Measurements from ENCODE around the gene CCN2. TPM values are rescaled to one million over a fixed set of nuclear protein-coding genes. Genes with fewer than 3 reads are reported as not detected.
A peak's percentile ranks its signal among the peaks of the same experiment; 100 is the strongest.

CCN2 gene
- total RNA-seq, 1 experiment from 2014 or later = 67.8 TPM

DNA sequence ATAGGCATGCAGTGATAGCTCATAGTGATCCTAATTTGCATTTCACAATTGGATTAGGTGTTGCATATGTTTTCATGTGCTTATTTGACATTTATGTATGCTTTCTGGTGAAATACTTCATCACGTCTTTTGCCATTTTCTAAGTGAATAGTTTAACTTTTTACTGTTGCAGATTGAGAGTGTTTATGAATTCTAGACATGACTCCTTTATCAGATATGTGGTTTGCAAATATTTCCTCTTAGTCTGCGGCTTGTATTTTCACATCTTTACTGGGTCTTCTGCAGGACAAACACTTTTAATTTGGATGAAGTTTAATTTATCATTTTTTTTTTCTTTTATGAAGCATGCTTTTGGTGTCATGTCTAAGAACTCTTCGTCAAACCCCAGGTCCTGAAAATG is 39.2 kb downstream of the CCN2 start:
- POLR2A ChIA-PET = no interaction called here
- peak overlapping the region; percentile 29 for H3K4me3 Mint-ChIP-seq
- peaks cover 98% of the 10 kb centered on the region for H3K36me3 Mint-ChIP-seq
- no peak for ATAC-seq
- TF ChIP-seq MYBL2 (CRISPR knock-in tag; IDR thresholded peaks at IDR 0.05) (no peak), NR2C2 (CRISPR knock-in tag; IDR thresholded peaks at IDR 0.05) (no peak), E2F1 (CRISPR knock-in tag; IDR thresholded peaks at IDR 0.05) (no peak), ARID4B (CRISPR knock-in tag; IDR thresholded peaks at IDR 0.05; ENCODE audit: borderline replicate concordance) (no peak), TEAD4 (CRISPR knock-in tag; IDR thresholded peaks at IDR 0.05) (no peak), FOXJ3 (CRISPR knock-in tag; IDR thresholded peaks at IDR 0.05; ENCODE audit: borderline replicate concordance) (no peak), FOXP1 (CRISPR knock-in tag; IDR thresholded peaks at IDR 0.05; ENCODE audit: borderline replicate concordance) (no peak), CREM (CRISPR knock-in tag; IDR thresholded peaks at IDR 0.05) (no peak)
- TF ChIP-seq, protein P1, sequence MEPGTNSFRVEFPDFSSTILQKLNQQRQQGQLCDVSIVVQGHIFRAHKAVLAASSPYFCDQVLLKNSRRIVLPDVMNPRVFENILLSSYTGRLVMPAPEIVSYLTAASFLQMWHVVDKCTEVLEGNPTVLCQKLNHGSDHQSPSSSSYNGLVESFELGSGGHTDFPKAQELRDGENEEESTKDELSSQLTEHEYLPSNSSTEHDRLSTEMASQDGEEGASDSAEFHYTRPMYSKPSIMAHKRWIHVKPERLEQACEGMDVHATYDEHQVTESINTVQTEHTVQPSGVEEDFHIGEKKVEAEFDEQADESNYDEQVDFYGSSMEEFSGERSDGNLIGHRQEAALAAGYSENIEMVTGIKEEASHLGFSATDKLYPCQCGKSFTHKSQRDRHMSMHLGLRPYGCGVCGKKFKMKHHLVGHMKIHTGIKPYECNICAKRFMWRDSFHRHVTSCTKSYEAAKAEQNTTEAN (CRISPR knock-in tag; IDR thresholded peaks at IDR 0.05) = no peak
- DNase-seq (ENCODE audit: low spot score) = no peak
- CTCF ChIA-PET = interaction anchor here (3.6 kb wide), 1 partner anchor 216 kb away, joined by 35 read pairs; no protein-coding TSS in a partner anchor
- H3K4me1 Mint-ChIP-seq = peaks cover 79% of the 10 kb centered on the region
- 0 out of 2 replicates have a peak overlapping the region, but pooled peaks have one; percentile 41 for H3K27ac Mint-ChIP-seq
- no peaks in the 10 kb centered on the region; the same call in 1 of the 2 replicates for H3K27me3 Mint-ChIP-seq (ENCODE audit: low read depth)
- peaks cover 52% of the 10 kb centered on the region for H3K9me3 Mint-ChIP-seq

DNA sequence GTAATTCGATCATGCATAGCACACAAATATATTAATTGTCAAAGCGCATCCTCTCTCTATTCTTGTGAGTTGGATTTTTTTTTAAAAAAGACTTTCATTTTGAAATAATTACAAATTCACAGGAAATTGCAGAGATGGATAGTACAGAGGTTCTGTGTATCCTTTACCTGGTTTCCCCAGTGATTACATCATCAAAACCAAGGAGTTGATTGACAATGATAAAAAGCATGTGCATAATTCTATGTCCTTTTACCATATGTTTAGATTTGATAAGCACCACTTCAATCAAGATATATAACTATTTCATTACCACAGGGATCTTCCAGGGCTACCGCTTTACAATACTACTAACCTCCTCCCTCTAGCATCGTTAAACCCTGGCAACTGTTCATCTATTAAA is 40.2 kb downstream of the CCN2 start:
- no peak for ATAC-seq
- Mint-ChIP-seq H3K9me3 (peaks cover 42% of the 10 kb centered on the region), H3K36me3 (peaks cover 98% of the 10 kb centered on the region), H3K4me1 (peaks cover 80% of the 10 kb centered on the region), H3K4me3 (peak overlapping the region; percentile 28), H3K27ac (no peak overlapping the region), H3K27me3 (ENCODE audit: low read depth) (no peaks in the 10 kb centered on the region; the same call in 1 of the 2 replicates)
- ChIA-PET POLR2A (no interaction called here), CTCF (interaction anchor here (1.4 to 3.6 kb wide), 3 partner anchors 13 to 215 kb away, joined by 3 to 35 read pairs (median 3); no protein-coding TSS in a partner anchor)
- no peak for DNase-seq (ENCODE audit: low spot score)
- TF ChIP-seq ATF1 (CRISPR knock-in tag; IDR thresholded peaks at IDR 0.05) = no peak
- TF ChIP-seq, protein P2, sequence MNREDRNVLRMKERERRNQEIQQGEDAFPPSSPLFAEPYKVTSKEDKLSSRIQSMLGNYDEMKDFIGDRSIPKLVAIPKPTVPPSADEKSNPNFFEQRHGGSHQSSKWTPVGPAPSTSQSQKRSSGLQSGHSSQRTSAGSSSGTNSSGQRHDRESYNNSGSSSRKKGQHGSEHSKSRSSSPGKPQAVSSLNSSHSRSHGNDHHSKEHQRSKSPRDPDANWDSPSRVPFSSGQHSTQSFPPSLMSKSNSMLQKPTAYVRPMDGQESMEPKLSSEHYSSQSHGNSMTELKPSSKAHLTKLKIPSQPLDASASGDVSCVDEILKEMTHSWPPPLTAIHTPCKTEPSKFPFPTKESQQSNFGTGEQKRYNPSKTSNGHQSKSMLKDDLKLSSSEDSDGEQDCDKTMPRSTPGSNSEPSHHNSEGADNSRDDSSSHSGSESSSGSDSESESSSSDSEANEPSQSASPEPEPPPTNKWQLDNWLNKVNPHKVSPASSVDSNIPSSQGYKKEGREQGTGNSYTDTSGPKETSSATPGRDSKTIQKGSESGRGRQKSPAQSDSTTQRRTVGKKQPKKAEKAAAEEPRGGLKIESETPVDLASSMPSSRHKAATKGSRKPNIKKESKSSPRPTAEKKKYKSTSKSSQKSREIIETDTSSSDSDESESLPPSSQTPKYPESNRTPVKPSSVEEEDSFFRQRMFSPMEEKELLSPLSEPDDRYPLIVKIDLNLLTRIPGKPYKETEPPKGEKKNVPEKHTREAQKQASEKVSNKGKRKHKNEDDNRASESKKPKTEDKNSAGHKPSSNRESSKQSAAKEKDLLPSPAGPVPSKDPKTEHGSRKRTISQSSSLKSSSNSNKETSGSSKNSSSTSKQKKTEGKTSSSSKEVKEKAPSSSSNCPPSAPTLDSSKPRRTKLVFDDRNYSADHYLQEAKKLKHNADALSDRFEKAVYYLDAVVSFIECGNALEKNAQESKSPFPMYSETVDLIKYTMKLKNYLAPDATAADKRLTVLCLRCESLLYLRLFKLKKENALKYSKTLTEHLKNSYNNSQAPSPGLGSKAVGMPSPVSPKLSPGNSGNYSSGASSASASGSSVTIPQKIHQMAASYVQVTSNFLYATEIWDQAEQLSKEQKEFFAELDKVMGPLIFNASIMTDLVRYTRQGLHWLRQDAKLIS (CRISPR knock-in tag; IDR thresholded peaks at IDR 0.05; ENCODE audit: borderline replicate concordance) = no peak
- TF ChIP-seq FOXP1 (CRISPR knock-in tag; IDR thresholded peaks at IDR 0.05; ENCODE audit: borderline replicate concordance) = no peak
